Measurements from ENCODE around the gene DIP2C.
"Not testable (repeated sequence)": the region's sequence is repeated elsewhere in the genome, so short reads cannot be mapped to it uniquely, and the experiment has no call there.

Gene DIP2C

DNA sequence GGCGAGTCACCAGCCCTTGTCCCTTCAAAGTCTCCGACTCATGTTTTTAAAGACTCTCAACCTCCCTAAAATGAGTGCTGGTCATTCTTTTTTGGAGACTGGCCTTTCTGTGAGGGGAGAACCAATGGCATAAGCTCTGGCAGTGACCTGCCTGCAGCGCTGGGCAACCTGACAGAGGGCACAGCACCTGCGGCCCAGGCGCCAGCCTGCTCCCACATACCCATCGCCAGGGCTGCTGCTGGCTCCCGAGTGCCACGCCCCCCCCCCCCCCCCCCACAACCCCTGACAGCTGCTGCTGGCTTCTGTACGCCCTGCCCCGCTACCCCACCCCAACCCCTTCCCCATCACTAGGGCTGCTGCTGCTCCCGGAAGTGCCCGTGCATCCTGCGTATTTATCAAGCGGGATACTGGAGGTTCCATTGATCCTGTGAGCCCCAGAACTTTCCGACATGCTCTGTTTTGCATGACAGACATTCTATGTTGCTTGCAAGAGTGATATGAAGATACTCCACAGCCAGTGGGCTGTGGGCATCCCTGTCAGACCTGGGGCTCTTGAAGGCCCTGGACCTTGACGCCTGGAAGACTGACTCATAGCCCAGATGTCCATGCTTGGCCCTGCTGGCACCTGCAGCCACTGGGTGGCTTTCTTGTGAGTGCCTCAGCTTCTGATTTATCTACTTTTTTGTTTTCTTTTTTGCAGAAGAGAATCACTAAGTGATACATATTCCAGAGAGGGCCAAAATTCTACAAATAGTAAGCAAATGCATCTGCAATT lies 310.4 kb downstream of the DIP2C start:
- DNase-seq (ENCODE audit: low read depth in 1 of 2, low spot score in 1 of 2), result no peak

DNA sequence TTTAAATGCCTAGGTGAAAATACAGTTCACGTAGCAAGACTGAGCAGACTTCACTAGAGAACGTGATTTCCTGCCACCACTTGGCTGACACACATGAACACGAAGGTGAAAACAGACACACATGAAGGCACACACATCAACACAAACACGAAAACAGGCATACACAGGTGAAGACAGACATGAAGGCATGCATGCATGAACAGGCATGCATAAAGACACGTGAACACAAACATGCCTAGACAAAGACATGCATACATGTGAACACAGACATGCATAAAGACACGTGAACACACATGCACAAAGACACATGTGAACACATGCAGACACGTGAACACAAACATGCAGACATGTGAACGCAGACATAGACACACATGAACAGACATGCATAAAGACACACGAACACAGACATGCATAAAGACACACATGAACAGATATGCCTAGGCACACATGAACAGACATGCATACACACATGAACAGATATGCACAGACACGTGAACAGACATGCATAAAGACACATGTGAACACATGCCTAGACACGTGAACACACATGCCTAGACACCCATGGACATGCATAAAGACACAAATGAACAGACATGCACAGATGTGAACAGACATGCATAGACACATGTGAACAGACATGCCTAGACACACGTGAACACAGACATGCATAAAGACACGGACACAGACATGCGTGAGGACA lies 311.1 kb downstream of the DIP2C start:
- DNase-seq (ENCODE audit: low read depth in 1 of 2, low spot score in 1 of 2), result no peak

DNA sequence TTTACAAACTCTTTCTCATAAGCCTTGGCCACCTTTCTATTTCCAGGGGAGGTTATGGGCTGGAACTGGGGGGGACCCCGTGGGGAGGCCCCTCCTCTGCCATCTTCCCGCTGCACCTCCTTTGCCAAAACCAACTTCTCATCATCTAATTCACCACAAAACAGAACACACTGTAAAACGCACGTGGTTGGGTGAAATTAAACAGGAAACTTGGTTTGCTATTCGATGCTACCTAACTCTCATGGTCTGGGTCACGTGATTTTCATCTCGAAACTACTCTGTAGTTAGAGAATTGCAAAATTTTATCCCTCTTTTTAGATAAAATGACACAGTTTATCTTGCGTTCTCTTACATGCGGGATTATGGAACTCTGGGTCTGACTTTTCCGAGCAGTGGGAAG lies 312.2 kb downstream of the DIP2C start:
- no peak for DNase-seq (ENCODE audit: low read depth in 1 of 2, low spot score in 1 of 2)

DNA sequence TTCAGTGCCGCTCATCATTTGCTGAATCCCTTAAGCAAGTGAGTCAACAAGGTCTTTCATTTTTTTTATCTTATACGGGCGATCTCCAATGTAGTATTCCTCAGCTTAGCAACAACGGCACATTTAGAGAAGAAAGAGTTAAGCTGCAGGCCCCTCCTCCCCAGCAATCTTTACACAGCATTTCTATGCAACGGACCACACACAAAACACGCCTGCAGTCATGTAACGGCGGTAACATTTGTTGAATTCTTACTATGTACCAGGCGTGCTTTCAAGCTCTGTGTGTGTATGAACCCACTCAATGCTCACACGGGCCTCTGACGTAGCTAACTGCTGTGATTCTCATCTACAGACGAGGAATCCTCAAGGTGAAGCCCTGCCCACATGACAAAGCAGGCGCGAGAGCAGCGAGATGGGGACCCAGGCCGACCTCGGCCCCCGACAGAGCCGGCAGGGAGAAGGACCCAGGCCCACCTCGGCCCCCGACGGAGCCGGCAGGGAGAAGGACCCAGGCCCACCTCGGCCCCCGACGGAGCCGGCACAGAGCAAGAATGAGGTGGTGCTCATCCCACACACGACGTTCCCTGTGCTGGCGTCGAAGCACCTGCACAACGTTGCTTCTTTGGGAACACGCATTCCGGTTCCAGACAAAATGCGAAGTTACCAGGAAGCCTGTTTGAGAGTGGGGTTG lies 313.5 kb downstream of the DIP2C start:
- DNase-seq (ENCODE audit: low read depth in 1 of 2, low spot score in 1 of 2), result no peak

DNA sequence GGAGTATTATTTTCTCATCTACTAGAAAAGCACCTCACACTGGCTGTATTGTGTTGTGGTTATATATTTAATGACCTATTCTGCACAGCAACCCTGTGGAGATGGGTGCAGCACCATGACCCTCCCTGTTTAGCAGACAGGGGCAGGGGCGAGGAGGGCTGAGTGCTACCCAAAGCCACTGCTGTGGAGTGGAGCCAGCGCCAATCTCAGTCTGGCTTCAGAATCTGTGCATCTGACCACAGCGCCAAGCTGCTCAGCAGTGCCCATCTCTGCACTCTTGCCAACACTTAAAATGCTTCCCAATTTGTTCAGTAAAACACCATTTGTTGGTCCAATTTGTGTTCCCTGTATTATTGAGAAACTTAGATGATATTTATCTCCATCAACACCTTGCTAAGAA lies 315.1 kb downstream of the DIP2C start:
- DNase-seq (ENCODE audit: low read depth in 1 of 2, low spot score in 1 of 2), result no peak

DNA sequence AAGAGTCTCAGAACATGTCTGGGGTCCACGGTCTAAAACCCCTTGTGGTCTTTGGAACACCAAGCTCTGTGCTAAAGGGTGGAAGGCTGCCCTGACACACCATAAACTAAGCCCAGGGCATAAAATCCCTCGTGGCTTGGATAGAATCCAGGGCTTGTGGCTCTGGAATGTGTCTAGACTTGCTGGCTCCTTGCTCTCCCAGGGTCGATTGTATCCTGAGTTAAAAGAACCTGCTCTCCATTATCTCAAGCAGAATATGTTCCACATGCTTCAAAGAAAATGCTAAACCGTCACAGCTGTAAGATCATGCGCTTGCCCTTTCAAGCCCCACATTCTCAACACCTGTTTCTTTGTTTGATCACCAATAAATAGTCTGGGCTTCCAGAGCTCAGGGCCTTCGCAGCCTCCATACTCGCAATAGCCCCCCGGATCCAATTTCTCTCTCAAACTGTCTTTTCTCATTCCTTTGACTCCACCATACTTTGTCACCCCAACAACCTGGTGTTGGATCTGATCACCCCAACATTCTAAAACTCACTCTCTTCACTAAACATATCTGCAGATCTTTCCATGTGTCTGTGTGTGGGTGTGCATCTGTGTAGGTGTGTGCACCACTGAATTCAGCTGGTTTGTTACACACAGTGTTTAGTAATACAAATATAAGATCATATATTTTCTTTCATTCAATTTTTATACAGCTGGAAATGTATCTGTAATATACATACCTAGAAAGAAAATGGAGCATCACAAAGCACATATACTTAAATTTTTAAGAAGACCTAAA lies 315.8 kb downstream of the DIP2C start:
- DNase-seq (ENCODE audit: low read depth in 1 of 2, low spot score in 1 of 2), result no peak

DNA sequence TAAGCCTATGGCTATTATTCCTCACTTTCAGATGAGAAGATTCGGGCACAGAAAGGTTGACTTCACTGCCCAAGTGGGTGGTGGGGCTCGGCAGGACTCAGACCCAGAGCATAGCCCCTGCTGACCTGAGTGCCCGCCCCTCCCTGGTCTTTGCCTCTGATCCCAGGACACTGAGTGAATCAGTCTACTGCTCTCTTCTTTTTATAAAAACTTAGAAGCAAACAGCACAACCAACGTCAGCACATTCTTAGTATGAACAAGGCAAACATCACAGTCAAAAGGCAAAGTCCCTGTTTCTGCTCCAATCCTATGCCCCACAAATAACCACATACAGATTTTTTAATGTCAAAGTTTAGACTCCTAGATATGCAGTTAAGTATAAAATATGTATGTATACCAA lies 316.5 kb downstream of the DIP2C start:
- DNase-seq (ENCODE audit: low read depth in 1 of 2, low spot score in 1 of 2), result no peak

DNA sequence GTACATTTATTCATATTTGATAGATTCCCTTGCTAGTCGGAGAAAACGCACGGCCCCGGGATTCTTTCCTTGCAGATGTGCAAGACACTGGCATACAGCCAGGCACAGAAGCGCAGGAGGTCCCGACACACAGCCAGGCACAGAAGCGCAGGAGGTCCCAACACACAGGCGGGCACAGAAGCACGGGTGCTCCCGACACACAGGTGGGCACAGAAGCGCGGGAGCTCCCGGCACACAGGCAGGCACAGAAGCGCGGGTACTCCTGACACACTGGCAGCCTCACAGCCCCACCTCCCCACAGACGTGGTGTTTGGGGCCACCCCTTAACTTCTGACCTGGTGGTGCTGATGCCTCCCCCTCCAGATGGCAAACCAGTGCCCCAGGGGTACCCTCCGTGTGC lies 316.9 kb downstream of the DIP2C start:
- no peak for DNase-seq (ENCODE audit: low read depth in 1 of 2, low spot score in 1 of 2)

DNA sequence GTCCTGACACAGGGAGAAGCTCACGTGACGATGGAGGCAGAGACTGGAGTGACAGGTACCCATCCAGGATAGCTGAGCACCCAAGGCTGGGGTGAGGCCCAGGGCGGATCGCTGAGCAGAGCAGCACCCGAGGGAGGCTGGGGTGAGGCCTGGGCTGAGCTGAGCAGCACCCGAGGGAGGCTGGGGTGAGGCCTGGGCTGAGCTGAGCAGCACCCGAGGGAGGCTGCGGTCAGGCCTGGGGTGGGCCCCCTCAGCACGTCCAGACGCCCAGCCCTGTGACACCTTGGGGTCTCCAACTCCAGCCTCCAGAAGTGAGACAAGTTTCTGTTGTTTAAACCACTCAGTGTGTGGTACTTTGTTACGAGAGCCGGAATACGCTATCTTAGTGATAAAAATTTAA lies 318.0 kb downstream of the DIP2C start:
- no peak for DNase-seq (ENCODE audit: low read depth in 1 of 2, low spot score in 1 of 2)

DNA sequence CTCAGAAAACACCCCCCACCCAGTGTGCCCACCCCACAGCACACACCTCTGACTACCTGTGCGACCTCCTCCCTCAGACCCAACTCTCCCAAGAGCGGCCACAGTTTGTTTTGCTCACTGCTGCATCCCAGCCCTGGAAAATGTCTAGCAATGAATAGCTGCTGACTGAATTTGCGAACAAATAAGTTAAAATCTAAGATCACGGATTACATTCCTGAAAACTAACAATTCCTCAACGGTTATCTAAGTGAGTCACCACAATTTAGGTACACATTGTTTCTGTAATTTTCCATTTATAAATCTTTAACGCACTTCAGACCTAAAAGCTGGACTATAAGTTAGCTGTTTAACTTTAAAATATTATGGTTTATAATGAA lies 319.0 kb downstream of the DIP2C start:
- DNase-seq (ENCODE audit: low read depth in 1 of 2, low spot score in 1 of 2), result no peak

DNA sequence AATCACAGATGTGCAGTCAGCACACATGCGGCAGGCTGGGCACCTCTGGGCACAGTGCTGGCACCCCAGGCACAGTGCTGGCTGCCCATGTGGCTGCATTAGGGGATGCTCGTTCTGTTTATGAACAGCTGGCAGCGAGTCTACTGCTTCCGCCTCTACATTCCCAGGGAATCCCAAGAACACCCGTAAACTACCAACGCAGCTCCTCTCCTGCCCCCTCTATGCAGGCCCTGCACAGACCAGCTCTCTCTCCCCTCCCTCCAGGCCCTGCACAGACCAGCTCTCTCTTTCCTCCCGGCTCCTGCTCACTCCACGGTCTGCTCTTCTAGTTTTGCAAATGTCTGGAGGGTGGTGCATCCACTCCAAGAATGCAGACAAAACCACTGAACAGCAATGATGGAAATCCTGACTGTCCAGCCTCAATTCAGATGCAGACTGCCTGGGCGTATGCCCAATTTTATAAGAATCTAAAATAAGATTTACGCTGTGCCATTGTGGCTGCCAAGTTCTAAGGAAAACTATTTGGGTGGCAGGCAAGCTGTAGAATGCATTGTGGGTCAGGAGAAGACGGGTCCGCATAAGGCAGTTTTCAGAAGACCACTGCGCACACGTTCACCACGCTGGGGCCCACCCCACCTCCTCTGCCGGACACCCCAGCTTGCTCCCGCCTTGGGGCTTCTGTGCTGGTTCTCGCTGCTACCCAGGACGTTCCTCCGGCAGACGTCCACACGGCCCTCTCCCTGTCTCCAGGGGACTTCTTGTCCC lies 319.6 kb downstream of the DIP2C start:
- DNase-seq (ENCODE audit: low read depth in 1 of 2, low spot score in 1 of 2), result no peak

DNA sequence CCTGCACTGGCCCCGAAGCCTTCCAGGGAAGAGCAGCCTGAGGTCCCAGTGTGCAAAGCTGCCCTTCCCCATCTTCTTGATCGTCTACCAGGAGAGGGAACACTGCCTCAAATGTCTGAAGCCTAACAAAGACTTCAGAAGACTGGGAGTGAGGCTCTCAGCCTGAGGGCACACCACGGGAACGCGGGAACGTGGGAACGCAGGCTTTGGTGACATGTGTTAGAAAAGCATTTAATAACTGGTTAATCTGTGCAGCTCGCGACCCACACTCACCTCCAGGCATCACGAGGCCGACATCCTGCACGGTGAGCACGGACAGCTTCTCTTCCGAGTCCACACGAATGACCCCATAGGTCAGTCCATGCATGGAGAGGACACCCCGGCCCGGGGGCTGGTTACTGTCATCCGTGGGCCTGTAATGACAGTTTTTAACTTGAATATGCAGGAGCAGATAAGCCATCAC lies 320.2 kb downstream of the DIP2C start:
- no peak for DNase-seq (ENCODE audit: low read depth in 1 of 2, low spot score in 1 of 2)

DNA sequence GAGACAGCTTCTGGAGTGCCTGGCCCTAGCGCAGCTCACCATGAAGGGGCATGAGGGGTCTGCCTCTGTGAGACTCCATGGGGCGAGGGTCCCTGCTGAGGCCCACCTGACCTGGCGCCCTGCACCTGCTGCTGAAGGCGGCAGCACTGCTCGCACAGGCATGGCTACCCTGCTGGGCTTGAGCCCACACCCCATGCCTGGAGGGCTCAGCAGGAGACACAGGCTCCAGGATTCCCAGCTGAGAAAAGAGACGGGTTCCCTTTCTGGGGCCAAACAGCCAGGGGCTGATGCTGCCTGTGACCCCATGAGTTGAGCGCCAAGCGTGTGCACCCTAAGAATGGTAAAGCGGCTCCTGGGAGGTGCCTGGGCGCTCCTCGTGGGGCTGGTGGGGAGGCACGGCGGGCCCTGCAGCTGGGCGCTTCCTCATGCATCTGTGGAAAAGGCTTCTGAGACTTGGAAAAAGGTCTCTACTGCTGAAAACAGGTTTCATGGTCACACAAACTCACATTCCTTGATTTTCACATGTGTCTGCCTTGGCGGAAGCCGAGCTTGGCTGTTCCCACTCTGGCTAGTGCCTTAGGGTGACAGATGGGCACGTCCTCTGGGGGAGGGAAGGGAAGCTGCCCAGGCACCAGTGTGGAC lies 320.8 kb downstream of the DIP2C start:
- DNase-seq (ENCODE audit: low read depth in 1 of 2, low spot score in 1 of 2), result no peak

DNA sequence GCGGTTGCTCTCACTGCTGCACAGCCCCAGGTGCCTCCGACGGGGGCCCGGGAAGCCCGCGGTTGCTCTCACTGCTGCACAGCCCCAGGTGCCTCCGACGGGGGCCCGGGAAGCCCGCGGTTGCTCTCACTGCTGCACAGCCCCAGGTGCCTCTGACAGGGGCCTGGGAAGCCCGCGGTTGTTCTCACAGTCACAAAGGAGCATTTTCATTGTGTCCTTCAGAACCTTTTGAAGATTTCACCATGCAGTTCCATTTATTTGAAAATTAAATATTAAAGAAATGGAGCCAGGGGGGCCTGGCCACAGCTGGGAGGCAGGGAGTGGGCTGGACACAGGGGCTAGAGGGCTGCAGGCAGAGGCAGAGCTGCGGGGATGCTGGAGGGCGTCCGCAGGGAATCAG lies 321.4 kb downstream of the DIP2C start:
- not testable (repeated sequence) for DNase-seq (ENCODE audit: low read depth in 1 of 2, low spot score in 1 of 2)

DNA sequence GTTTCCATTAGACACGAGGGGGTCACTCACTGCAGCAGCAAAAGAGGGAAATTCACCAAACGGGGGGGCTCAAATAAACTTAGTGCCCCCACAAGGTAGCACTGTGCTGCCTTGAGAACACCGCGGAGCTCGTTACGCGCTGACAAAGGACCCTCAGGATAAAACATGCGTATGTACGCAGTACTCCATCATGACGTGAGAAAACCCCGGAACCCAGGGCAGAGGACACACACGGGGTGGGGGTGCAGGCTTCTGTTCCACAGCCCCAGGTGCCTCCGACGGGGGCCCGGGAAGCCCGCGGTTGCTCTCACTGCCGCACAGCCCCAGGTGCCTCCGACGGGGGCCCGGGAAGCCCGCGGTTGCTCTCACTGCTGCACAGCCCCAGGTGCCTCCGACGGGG lies 321.8 kb downstream of the DIP2C start:
- DNase-seq (ENCODE audit: low read depth in 1 of 2, low spot score in 1 of 2), result no peak

DNA sequence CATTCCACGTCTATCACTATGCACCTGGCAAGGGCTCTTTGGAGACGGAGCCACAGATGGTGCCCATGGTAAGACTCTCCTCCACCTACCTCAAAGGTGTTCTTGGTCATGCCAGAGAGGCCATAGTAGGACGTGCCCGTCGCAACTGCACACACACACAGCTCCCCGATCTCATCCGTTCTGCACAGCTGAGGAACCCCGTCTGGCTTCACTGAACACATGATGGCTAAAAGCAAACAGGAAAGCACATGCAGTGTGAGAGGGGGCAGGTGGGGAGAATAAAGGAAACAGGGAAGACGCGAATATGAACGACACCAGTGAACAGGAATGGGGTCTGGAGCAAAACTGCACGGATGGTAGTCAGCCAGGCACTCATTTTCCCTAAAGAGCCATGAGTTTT lies 323.3 kb downstream of the DIP2C start:
- no peak for DNase-seq (ENCODE audit: low read depth in 1 of 2, low spot score in 1 of 2)

DNA sequence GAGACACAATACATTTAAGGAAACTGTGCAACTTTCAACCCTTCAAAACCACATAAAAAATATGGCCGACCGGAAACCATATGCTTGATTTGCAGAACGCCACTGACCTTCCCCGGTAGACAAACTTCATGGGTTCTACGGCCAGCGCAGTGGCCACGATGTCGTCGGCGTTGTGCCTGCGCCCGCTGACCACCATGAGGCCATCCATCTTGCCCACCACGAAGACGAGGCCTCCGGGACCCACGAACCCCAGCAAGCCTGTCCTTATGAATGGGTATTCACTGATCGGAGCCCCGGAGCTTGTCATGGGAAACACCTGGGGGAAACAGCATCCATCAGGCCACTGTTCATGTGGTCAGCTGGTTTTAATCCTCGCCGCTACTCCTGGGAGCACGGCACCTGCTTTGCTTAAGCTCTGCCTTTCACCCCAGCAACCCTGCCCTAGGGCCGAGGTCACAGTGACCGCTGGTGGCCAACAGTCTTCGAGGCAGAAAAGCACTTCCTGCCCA lies 325.1 kb downstream of the DIP2C start:
- no peak for DNase-seq (ENCODE audit: low read depth in 1 of 2, low spot score in 1 of 2)

DNA sequence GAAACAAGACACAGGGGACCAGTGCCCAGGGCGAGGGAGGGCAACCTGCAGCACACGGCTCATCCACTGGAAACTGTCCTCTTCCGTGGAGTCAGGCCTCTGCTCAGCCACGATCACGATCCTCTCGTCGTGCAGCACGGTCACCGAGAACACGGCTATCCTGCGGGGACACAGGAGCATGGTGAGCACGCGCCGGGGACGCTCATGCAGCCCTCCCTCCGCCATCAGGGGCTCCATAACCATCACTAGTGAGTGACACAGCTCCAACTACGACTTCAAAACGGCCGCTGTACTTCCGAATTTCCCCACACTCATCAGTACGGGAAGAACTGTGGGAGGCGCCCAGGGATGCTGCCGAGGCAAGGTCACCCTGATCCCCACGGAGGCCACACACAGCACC lies 326.3 kb downstream of the DIP2C start:
- DNase-seq (ENCODE audit: low read depth in 1 of 2, low spot score in 1 of 2), result no peak

DNA sequence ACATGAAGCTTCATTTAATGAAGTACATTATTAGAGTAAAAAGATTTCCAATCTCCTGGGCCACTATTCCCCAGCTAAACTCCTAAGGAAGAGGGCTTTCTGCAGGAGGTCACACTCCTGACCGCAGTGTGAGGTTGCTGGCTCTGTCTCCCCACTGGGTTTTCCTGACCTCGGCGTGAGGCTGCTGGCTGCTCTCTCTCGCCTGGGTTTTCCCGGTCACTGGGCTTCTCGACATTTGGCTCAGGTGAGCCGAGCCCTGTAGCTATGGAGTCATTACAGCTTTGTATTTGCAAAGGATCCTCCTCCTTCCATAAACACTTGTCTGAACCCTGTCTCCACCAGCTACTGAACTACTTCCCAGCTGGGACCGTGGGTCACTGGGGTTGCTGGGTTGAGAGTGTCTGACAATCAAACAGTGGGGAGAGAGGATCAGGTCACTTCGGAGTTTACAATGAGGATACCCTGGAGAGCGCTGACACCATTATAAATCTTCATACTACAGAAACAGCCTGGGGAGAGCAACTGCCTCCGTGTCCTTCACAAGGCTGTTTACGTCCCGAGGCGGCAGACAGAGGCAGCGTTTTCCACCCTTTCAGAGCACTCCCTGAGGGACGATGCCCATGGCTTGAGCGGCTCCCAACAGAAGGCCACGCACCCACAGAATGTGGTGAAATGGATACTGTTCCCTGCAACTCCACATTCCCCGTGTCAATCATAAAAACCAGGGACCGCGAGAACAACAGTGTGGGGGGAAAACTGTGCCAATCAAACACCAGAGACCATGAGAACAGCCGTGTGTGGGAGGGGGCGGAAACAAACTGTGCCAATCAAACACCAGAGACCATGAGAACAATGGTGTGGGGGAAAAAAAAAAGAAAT lies 328.0 kb downstream of the DIP2C start:
- DNase-seq (ENCODE audit: low read depth in 1 of 2, low spot score in 1 of 2), result no peak
